IPS-15b (cell line): Measurements from ENCODE around the gene HOXB3.
A peak's percentile ranks its signal among the peaks of the same experiment; 100 is the strongest.

Experiments
- H3K27me3 ChIP-seq: one replicate; pipeline ENCODE4 v1.6.1; 2013; ENCODE audit warnings: low read length; ENCODE audit not compliant: control insufficient read depth, insufficient read depth
- H3K36me3 ChIP-seq: one replicate; pipeline ENCODE4 v1.6.1; 2013; ENCODE audit warnings: low read length; ENCODE audit not compliant: control insufficient read depth, insufficient read depth
- H3K4me1 ChIP-seq: one replicate; pipeline ENCODE4 v1.6.1; 2013; ENCODE audit warnings: mild to moderate bottlenecking, low read length; ENCODE audit not compliant: control insufficient read depth, insufficient read depth
- H3K4me3 ChIP-seq: one replicate; pipeline ENCODE4 v1.5.1; 2013; ENCODE audit warnings: low read depth, low read length
- H3K9ac ChIP-seq: one replicate; pipeline ENCODE4 v1.6.1; 2013; ENCODE audit warnings: low read depth, mild to moderate bottlenecking, low read length
- H3K9me3 ChIP-seq: one replicate; pipeline ENCODE4 v1.6.1; 2013; ENCODE audit warnings: mild to moderate bottlenecking, low read length; ENCODE audit not compliant: control insufficient read depth, insufficient read depth

The HOXB3 gene

GRCh38 chr17:48556229-48556575, 33.8 kb downstream of the HOXB3 start:
- no peak overlapping the region for H3K4me3 ChIP-seq
- no peak overlapping the region for H3K9ac ChIP-seq
- H3K4me1 ChIP-seq: no peaks in the 10 kb centered on the region
- no peaks in the 10 kb centered on the region for H3K36me3 ChIP-seq
- peaks cover 98% of the 10 kb centered on the region for H3K27me3 ChIP-seq
- H3K9me3 ChIP-seq: no peaks in the 10 kb centered on the region

DNA sequence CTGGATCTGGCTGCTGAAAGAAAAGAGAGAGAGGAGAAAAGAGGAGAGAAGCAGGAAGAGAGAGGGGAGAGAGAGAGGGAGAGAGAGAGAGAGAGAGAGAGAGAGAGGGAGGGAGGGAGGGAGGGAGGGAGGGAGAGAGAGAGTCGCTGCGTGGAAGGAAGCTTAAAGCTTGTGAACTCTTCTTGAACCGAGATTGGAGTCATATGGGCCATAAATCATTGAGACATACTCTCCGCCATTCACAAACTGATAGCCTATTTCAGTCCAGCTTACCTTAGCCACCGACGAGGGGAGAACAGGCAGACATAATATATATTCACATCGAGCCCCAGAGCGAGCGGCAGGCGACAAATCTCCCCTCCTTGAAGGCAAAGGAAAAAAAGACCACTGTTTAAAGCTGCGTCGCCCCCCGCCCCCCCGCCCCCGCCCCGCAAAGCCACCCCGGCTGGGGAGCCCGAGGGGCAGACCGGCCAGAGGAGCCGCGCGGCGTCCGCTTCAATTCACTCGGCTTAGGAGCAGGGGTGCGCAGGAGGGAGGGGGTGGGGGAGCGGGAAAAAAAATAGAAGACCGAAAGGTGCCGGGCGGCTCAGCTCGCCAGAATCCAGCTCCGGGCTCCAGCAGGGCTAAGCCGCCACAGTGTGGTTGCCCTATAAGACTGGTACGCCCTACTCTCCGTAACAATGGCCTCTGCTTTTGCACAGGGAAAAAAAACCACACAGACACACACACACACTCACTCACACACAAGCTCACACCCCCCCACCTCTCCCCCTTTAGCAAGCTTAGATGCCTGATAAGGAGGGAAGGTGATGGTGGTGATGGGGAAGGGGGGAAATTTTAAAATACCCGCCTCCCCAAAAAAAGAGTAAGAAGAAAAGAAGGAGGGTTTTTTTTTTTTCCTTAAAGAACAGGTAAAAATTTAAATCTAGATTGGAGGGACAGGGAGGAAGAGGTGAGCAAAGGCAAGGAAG, 34.5 kb downstream of the HOXB3 start:
- Histone ChIP-seq H3K9me3 (no peaks in the 10 kb centered on the region), H3K9ac (no peak overlapping the region), H3K27me3 (peaks cover 96% of the 10 kb centered on the region), H3K4me1 (no peaks in the 10 kb centered on the region), H3K4me3 (peak overlapping the region; percentile 30), H3K36me3 (no peaks in the 10 kb centered on the region)

- H3K9ac ChIP-seq: no peak overlapping the region
- peak overlapping the region; percentile 30 for H3K4me3 ChIP-seq
- peaks cover 3% of the 10 kb centered on the region for H3K4me1 ChIP-seq
- peaks cover 96% of the 10 kb centered on the region for H3K27me3 ChIP-seq
- H3K36me3 ChIP-seq: no peaks in the 10 kb centered on the region
- no peaks in the 10 kb centered on the region for H3K9me3 ChIP-seq
These were observed 35.4 kb downstream of the HOXB3 start for GRCh38 chr17:48554412-48555257.

DNA sequence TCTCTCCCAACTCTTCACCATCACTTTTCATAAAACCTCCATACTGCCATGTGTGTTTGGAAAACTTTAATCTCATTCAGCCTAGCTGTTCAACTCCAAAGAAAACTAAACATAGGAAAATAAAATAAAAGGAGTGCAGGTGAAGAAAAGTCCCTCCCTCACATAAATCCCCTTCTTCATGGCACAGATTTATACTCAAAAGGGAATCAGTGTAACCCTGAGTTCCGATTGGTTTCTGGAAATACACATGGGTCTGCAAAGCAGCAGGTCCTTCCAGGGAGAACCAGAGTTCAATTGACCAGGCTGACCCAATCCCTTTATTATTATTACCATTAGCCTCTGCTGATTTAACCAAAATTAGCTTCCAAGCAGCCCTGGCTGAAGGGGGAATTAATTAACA, 36.2 kb downstream of the HOXB3 start:
- Histone ChIP-seq H3K9me3 (no peaks in the 10 kb centered on the region), H3K9ac (no peak overlapping the region), H3K4me1 (peaks cover 9% of the 10 kb centered on the region), H3K36me3 (no peaks in the 10 kb centered on the region), H3K4me3 (no peak overlapping the region), H3K27me3 (peaks cover 96% of the 10 kb centered on the region)

DNA sequence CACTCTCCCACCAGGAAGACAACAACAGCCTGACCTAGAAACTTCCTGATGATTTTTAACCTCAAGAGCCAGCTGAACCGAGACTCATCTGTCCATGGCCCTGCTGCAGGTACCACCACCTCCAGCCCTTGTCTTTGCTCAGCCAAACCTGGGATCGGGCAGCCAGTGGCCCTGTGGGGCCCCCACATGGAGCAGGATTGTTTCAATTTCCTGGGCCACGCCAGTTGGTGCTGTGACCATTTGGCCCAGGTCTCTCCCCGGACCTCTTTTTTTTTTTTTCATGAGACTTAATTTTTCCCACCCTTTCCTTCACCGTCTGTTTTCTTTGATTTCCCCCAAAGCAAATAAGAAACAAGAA, 36.9 kb downstream of the HOXB3 start:
- H3K27me3 ChIP-seq: peaks cover 95% of the 10 kb centered on the region
- H3K4me3 ChIP-seq: peak overlapping the region; percentile 13
- no peaks in the 10 kb centered on the region for H3K9me3 ChIP-seq
- no peaks in the 10 kb centered on the region for H3K36me3 ChIP-seq
- H3K4me1 ChIP-seq: peaks cover 13% of the 10 kb centered on the region
- H3K9ac ChIP-seq: no peak overlapping the region

GRCh38 chr17:48552466-48553189, 37.4 kb downstream of the HOXB3 start:
- no peaks in the 10 kb centered on the region for H3K36me3 ChIP-seq
- peak overlapping the region; percentile 30 for H3K4me3 ChIP-seq
- no peaks in the 10 kb centered on the region for H3K9me3 ChIP-seq
- H3K4me1 ChIP-seq: peaks cover 19% of the 10 kb centered on the region
- H3K9ac ChIP-seq: no peak overlapping the region
- peaks cover 95% of the 10 kb centered on the region for H3K27me3 ChIP-seq

DNA sequence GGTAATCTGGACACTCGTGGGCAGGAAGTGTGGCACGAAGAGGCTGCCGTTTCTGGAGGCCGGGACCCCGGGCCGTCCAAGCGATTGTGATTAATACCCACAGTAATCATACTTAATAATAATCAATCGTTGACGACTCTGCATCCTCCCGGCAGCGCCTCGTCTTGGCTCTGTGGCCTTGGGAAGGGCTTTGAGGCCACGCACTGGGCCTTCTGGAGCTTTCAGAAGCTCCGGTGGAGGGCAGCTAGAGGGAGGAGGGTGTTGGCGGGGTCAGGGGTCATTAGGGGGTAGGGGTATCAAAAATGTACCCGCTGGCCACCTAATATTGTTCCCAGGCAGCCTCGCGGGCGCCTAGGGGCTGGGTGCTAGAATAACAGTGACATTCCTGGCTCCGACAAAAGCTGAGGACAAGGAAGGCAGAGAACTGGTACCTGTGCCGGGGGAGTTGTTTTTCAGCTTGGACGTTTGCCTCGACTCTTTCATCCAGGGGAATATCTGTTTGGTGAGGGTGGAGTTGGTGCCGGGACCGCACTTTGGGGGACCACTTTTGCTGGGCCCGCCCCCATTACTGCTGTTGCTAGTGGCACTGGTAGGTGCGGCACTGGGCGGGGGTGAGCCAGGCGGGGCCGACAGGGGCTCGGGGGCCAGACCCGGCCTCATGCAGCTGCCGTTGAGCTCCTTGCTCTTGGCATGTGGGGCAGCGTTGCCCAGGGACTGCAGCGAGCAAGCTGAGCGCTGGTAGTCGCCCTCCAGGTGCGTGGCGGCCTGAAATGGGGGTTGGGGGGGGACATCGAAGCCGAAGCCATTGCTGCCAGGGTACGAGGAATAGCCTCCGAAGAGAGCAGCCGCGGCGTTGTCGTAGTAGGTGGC, 38.2 kb downstream of the HOXB3 start:
- H3K9ac ChIP-seq: no peak overlapping the region
- peak overlapping the region; percentile 30 for H3K4me3 ChIP-seq
- H3K4me1 ChIP-seq: peaks cover 26% of the 10 kb centered on the region
- no peaks in the 10 kb centered on the region for H3K36me3 ChIP-seq
- H3K27me3 ChIP-seq: peaks cover 95% of the 10 kb centered on the region
- no peaks in the 10 kb centered on the region for H3K9me3 ChIP-seq

GRCh38 chr17:48551214-48551555, 38.9 kb downstream of the HOXB3 start:
- Histone ChIP-seq H3K9me3 (no peaks in the 10 kb centered on the region), H3K9ac (no peak overlapping the region), H3K4me3 (no peak overlapping the region), H3K36me3 (no peaks in the 10 kb centered on the region), H3K4me1 (peaks cover 31% of the 10 kb centered on the region), H3K27me3 (peaks cover 95% of the 10 kb centered on the region)

GRCh38 chr17:48550502-48551213, 39.4 kb downstream of the HOXB3 start:
- H3K9me3 ChIP-seq: no peaks in the 10 kb centered on the region
- H3K4me3 ChIP-seq: peak overlapping the region; percentile 30
- no peaks in the 10 kb centered on the region for H3K36me3 ChIP-seq
- peaks cover 95% of the 10 kb centered on the region for H3K27me3 ChIP-seq
- H3K9ac ChIP-seq: no peak overlapping the region
- peaks cover 34% of the 10 kb centered on the region for H3K4me1 ChIP-seq

- H3K4me1 ChIP-seq: peaks cover 34% of the 10 kb centered on the region
- H3K4me3 ChIP-seq: peak overlapping the region; percentile 30
- no peak overlapping the region for H3K9ac ChIP-seq
- H3K27me3 ChIP-seq: peaks cover 97% of the 10 kb centered on the region
- H3K9me3 ChIP-seq: no peaks in the 10 kb centered on the region
- H3K36me3 ChIP-seq: no peaks in the 10 kb centered on the region
These were observed 40.0 kb downstream of the HOXB3 start for GRCh38 chr17:48549914-48550501.
